NK-92 (cell line): ENCODE results near the gene GBP7.
"Not testable (repeated sequence)": the region's sequence is repeated elsewhere in the genome, so short reads cannot be mapped to it uniquely, and the experiment has no call there.

Experiments
- DNase-seq: peaks from one replicate; lab custom pipeline; 2025; ENCODE audit not compliant: unreplicated experiment; lab: John Stamatoyannopoulos, UW

Gene GBP7

DNA sequence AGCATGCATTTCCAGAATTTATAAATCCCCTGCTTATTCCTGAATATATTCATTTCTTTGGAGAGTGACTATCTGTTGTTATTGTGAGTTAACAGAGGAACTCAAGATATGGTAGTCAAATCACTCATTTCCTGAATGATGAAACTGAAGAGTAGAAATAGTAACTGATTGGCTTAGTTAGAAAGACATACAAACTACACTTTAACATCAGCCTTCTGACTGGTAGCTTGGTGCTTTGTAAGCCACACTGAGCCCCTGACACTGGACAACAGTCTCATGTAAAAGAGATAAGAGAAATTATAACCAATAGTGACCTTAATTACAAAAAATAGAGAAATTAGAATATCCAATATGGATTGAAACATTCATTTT, 4.8 kb downstream of the GBP7 start:
- no peak for DNase-seq

DNA sequence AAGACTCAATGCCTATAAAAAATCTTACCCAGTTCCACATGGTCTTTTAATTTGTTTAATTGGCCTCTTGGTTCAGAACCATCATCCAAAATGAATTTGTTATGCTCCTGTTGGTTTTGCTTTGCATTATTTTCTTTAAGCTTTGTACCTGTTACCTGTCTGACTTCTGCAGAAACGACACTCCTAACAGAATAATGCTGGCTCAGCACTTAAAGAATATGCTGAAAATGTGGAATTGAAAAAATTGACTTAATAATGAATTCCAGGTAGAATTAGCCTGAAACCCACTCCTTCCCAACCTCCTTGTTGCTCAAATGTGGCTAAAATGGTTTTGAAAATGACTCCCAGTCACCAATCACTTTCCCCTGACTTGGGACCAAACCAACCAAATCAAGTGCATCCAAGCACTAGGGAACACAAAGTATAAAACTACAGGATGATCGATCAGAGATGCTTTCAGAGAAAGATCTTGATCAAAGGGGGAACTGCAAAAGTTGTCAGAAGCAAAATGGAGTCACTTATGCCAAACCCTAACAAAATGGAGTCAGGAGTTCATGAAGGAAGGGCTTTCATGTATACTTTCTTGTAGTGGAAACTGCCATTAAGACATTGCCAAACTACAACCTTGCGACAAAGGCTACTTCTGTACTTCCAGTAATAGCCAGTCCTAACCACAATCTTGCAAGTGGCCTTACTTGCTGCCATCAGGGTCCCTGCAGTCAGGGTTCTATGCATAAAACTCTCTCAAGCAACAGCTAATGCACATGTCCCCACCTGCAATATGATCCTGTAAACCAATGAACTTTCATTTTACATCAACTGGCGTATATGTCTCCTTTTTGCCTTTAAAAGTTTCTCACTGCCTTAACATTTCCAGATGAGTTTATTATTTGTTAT, 5.4 kb downstream of the GBP7 start:
- no peak for DNase-seq

DNA sequence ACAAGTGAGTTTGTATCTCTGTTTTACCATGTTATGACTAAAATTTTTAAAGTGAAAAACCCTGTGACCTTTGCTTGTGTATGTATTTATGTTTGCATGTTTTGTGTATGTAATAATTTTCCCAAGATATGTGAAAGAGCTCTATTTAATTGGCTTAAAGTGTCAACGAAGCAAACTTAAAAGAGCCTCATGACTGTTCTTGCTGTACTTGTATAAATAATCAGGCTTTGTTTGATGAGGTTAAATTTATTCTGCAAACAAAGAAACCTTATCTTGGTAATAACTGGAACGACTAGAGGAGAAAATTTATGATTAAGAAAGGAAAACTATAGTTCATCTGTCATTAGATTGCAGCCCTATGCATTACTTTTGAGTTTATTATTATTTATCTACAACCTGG, 6.6 kb downstream of the GBP7 start:
- DNase-seq: no peak

DNA sequence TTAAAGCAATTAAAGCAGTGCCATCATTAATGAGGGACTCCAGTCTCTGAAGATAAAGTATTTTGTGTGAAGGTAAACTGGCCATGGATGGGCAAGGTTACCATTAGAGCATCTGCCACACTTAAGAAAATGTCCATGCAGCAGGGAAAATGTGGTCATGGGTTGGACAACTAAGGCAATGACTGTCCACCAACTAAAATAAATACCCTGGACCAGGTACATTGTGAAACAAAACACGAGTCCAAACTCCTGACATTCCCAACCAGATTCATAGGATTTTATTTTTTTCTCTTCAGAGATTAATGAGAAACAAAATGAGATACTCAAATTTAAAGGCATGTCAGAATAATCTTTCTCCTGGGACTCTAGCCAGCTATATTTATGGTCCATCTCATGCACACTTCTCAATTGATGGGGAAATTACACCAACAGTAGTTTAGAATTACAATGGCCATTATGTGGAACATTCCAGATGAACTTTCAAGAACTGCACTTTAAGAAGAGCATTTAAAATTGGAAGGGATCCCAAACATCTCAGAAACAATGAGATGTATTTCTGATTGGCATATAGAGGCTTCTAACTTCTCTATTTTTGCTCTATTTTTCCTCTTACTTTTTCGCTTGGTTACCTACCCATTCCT, 8.1 kb downstream of the GBP7 start:
- DNase-seq: no peak

DNA sequence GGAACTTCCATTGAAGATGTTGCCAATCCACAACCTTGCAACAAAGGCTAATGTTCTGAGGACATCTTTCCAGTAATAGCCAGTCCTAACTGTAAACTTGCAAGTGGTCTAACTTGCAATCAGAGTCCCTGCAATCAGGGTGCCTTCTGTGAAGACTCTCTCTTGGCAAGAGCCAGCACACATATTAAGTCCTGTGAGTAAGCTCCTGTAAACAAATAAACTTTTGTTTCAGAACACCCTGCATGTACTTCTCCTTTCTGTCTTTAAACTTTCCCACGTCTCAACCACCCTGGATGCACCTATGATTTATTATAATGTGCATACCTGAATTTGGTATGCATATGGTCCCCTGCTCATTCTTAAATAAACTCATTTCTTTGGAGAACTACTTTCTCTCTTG, 9.1 kb downstream of the GBP7 start:
- DNase-seq: no peak

DNA sequence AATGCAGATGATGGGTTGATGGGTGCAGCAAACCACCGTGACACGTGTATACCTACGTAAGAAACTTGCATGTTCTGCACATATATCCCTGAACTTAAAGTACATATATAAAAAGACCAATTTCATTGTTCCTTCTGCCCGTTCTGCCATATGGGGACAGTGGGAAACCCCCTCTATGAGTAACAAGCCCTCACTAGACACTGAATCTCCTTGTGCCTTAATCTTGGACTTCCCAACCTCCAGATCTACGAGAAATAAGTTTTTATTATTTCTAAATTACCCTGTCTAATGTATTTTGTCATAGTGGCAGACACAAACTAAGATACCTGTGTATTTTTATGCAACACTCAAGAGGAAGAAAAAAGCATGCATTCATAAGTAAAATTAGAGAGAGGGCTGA, 10.0 kb downstream of the GBP7 start:
- DNase-seq: no peak

DNA sequence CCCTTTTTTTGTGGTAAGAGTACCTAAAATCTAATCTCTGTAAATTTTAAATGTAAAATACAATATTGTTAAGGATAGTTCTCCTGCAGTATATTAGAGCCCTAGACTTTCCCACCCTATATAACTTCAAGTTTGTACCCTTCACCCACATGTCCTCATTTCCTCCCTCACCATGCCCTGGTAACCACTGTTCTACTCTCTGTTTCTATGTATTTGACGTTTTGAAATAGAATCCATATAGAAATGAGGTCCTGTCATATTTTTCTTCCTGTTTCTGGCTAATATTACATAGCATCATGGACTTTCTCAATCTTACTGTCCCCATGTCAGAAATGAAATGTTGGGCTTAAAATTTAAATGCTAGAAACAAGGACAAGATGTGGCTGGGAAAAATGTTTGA, 24.8 kb downstream of the GBP7 start:
- no peak for DNase-seq

DNA sequence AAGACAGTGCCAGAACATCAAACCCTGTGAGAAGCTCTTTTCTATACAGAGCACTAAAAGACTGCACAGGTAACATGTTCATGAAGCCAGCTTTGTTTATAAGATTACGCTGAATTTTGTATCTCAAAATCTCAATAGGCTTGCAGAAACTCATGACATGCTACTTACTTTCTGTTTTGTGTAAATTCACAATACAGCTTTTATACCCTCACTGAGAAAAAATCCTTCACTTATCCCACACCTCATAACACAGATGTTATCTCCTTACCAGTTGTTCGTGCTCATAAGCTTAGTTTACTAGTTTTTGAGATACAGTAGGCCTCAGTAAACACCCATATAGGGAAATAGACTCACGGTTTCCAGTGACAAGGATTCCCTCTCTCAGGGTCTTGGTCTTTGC, 25.8 kb downstream of the GBP7 start:
- DNase-seq: no peak

DNA sequence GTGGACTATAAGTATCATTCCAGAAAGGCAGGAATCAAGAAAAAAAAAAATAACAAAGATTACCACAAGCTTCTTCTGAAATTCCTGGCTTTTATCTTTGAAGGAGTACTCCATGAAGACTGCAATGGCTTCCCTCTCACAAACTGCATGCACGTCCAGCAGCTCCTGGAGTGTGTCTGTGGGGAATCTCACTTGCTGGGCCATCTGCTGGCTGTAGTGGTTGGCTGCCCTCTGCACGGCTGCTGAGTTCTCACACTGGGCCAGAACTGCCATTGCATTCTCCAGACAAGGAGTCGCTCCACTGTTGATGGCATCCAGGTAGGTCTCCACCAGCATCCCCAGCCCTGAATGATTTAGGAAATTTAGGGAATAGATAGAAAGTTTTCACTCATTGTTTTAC, 26.6 kb downstream of the GBP7 start:
- DNase-seq: no peak

DNA sequence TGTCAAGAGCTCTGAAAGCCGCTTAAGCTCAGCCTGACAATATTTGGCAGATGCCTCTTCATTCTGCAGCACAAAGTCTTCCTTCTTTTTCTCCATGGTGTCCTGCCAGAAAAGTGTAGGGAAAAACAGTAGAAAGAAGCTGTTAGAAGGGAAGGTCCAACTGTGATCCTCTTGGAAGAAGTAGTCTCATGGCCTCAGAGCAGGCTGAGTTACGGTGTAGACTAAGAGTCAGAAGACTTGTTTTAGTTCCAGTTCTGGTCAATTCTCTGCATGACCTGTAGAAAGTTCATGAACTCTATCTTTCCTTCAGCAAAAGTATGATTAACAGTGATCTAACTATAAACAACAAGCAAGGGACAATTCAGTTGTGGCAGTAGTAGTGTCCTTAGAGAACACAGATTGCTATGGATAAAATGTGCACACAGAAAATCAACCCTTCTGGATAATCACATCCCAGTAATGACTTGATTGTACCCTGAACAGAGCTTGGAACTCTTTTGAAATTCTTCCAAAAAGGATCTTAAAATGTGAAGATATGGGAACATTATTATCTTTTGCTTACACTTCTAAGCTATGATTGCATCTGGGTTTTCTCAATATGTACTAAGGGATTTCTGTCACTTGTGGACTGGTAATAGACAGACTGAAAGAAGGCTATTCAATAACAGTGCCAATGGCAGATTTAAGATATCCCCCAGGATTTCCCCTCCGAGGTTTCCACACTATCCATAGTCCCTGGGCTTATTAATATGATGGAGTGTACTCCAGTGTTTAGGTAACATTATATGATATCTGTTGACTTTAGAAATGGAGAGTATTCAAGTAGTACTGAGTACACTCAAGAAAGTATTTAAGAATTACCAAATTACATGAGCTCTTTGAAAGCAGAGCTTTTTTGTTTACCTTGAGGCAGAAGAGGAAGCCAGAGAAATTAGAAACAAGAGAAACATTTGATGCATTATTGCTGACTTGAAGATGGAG, 27.8 kb downstream of the GBP7 start:
- no peak for DNase-seq

DNA sequence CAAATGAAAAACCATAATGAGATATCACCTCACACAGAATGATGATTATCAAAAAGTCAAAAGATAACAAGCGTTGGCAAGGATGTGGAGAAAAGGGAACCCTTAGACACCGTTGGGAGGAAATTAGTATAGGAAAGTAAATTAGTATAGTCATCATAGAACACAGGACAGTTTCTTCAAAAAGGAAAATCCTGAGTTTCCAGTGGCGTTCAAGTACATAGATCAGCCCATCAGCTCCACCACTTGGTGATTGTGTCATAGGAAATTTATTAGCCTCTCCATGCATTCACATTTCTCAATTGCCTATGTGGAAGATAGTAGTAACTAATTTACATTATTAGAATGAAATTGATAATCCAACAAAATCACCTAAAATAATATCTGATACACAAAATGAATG, 29.1 kb downstream of the GBP7 start:
- DNase-seq: no peak

DNA sequence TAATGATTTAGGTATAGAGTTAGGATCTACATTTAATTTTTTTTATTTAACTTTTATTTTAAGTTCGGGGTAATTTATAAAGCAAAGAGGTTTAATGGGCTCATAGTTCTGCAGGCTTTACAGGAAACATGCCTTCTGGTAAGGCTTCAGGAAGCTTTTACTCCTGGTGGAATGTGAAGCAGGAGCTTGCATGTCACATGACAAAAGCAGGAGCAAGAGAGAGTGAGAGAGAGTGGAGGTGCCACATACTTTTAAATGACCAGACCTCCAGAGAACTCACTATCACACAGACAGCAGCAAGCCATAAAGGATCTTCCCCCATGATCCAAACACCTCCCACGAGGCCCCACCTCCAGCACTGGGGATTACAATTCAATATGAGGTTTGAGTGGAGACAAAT, 32.3 kb downstream of the GBP7 start:
- no peak for DNase-seq

DNA sequence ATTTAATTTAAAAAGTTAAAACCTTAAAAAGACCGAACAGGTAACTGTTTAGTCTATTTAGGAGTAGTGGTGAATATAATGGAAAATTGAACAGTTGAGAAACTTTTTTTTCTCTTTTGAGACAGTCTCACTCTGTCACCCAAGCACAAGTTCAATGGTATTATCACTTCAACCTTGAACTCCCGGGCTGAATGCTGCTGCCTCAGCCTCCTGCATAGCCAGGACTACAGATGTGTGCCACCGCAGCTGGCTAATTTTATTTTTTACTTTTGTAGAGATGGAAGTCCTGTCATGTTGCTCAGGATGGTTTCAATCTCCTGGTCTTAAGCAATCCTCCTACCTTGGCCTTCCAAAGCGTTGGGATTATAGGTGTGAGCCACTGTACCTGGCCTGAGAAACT, 33.6 kb downstream of the GBP7 start:
- no peak for DNase-seq

DNA sequence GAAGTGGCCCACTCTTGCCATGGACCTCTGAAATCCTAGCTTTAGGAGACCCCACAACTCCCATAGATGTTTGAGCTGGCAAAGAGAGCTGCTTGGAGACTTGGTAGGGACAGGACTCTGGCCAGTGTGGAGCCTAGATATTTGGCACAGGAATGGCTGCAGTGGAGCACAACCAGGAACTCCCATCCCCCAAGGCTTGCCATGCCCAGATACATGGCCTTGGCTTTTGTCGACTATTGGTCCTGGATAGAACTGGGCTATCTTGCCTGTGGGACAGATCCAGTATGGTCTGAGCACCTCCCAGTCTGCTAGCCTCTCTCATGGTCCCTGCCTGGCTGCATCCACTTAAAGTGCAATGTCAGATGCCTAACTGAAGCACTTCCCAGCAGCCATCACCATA, 42.1 kb downstream of the GBP7 start:
- no peak for DNase-seq

DNA sequence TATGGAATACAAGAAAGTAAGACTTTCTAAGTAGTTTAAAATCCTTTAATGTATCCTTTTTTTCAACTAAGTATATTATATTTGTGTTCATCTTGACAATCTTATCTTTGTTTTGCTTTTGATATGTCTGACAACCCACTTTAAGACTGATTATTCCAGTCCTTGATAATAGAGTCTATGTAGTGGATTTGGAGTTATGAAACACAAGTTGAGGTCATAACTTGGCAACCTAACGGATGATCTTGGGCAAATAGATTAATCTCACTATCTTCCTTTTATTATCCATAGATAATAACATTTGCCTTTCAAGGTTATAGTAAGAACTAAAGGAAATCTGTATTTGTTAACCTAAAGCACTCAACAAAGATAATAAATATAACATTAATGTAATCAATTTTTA, 45.1 kb downstream of the GBP7 start:
- DNase-seq: no peak

DNA sequence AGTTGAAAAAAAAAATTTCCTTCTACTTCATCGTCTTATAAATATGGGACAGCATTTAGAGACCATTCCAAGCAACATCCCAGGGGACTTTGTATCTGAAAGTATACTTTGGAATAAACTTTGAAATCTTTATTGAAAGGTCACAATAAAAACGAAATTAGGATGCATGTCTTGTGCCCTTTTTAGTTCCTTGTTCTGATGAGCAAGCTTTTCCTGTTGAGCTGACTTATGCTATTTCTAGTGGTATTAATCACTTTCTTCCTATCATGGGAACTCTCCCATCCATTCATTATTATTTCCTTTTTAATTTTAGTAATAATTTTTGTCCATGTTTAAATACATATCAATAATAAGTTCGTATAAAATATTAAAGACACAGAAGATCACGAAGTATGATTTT, 45.9 kb downstream of the GBP7 start:
- DNase-seq: no peak

DNA sequence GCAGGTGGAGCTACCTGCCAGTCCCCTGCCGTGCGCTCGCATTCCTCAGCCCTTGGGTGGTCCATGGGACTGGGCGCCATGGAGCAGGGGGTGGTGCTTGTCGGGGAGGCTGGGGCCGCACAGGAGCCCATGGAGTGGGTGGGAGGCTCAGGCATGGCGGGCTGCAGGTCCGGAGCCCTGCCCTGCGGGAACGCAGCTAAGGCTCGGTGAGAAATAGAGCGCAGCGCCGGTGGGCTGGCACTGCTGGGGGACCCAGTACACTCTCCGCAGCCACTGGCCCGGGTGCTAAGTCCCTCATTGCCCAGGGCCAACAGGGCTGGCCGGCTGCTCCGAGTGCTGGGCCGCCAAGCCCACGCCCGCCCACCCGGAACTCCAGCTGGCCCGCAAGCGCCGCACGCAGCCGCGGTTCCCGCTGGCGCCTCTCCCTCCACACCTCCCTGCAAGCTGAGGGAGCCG, 47.8 kb downstream of the GBP7 start:
- not testable (repeated sequence) for DNase-seq

DNA sequence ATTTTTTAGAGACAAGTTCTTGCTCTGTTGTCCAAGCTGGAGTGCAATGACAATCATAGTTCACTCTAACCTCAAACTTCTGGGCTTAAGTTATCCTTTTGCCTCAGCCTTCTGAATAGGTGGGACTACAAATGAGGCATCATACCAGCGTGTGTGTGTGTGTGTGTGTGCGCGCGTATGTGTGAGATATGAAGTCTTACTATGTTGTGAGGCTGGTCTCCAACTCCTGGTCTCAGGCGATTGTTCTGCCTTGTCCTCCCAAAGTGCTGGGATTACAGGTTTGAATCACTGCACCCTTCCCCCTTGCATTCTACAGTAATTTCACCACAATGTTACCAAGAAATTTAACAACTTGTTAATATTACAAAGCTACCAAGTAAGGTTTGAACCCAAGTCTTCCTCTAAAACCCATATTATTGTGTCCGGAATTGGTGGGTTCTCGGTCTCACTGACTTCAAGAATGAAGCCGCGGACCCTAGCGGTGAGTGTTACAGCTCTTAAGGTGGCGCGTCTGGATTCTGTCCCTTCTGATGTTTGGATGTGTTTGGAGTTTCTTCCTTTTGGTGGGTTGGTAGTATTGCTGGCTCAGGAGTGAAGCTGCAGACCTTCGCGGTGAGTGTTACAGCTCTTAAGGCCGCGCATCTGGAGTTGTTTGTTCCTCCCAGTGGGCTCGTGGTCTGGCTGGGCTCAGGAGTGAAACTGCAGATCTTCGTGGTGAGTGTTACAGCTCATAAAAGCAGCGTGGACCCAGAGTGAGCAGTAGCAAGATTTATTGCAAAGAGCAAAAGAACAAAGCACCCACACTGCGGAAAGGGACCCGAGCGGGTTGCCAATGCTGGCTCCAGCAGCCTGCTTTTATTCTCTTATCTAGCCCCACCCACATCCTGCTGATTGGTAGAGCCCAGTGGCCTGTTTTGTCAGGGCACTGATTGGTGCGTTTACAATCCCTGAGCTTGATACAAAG, 48.9 kb downstream of the GBP7 start:
- DNase-seq: not testable (repeated sequence)

DNA sequence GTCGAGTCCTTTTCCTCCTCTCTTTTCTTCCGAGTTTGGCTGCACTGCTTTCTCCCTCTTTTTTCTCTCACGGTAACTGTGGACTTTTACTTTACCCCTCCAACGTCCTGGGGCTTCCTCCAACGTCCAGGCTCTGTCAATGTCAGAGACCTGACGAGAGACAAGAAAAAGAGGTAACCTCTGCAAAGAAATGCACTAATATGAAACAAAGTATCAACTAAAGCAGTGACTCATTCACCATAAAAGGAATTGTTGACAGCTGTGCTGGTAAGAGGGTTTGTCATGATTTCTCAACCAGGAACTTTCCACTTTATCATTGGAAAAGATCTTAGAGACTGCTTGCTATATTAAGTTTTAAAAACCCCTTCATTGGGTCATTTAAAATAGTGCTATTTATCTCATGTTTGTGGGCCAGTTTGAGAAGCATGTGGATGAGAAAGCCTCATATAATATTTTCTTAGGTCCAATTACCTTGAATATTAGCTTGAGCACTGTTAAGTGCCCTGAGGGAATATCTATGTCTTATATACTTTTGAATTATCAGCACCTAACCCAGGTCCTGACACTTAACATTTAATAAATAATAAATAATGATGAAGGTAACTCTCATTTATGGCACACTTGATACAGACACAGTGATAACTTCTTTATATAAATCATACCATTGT, 49.8 kb downstream of the GBP7 start, which contains the start of gene GBP2:
TSS of gene GBP2 (minus strand) at position 202 of the 668 bp plus-strand sequence. CDS start 4,148 bp downstream, outside the sequence.
- no peak for DNase-seq
